OCI-LY1 (cell line): Measurements from ENCODE around the gene SUGP2.

Source experiments
- EZH2 ChIP-seq: fragments of 200-600 bp; sonication (generic), shearing (Covaris generic); IDR thresholded peaks from 2 replicates; pipeline ENCODE4 v1.8.0; 2017; ENCODE audit warnings: borderline replicate concordance, mixed run types, mild to moderate bottlenecking, antibody characterized with exemption, low read length, moderate library complexity, mixed read lengths
- TF ChIP-seq, protein P1 (sequence below): fragments of 200-600 bp; sonication (generic), shearing (Covaris generic); IDR thresholded peaks from 2 replicates; pipeline ENCODE4 v1.5.1; 2017; ENCODE audit warnings: mild to moderate bottlenecking, antibody characterized with exemption, low read length, moderate library complexity, mixed read lengths

DNA sequence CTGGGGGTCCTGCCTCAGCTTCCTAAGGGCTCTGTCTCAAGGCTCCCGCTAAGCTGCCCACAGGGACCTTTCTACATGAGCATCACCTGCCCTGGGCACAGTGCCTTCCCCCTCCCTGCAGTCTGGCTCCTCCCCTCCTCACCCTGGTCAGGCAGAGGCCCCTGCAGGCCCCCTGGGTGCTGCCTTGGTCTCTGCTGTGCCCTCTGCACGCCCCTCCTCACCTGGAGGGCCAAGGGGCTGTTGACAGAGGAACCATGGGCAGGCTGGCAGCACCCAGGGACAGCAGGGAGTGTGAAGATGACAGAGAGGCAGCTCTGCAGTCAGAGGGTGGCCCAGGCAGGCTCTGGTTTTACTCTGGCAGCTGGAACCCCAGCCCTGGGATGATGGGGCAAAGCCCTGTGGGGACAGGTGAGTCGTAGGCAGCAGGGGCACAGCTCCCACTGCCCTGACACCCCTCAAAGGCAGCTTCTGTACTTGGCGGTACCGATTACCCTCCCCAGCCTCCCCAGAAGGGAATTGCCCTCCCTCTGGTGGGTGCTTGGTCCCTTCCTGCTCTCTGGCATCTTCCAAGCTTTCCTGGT lies 43.1 kb downstream of the SUGP2 start:
- no peak for TF ChIP-seq EZH2
- TF ChIP-seq, protein P1, sequence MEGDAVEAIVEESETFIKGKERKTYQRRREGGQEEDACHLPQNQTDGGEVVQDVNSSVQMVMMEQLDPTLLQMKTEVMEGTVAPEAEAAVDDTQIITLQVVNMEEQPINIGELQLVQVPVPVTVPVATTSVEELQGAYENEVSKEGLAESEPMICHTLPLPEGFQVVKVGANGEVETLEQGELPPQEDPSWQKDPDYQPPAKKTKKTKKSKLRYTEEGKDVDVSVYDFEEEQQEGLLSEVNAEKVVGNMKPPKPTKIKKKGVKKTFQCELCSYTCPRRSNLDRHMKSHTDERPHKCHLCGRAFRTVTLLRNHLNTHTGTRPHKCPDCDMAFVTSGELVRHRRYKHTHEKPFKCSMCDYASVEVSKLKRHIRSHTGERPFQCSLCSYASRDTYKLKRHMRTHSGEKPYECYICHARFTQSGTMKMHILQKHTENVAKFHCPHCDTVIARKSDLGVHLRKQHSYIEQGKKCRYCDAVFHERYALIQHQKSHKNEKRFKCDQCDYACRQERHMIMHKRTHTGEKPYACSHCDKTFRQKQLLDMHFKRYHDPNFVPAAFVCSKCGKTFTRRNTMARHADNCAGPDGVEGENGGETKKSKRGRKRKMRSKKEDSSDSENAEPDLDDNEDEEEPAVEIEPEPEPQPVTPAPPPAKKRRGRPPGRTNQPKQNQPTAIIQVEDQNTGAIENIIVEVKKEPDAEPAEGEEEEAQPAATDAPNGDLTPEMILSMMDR, result no peak
